GM23338 (cell line): ENCODE measurements around the gene RAD51B. TPM values are rescaled to one million over a fixed set of nuclear protein-coding genes. Genes with fewer than 3 reads are reported as not detected.

Source experiments
- ATAC-seq: fragments of 200-7000 bp; cut with Tn5 transposase; 3 replicates; pipeline ENCODE4 v1.9.1; 2020
- DNase-seq: peaks from one replicate; pipeline ENCODE4 v3.0.0-alpha.2; 2015; ENCODE audit warnings: low spot score
- H2AFZ ChIP-seq: fragments of 200-600 bp; sonication (generic); 2 replicates; pipeline ENCODE4 v1.8.0; 2016; ENCODE audit warnings: antibody characterized with exemption, mild to moderate bottlenecking, moderate library complexity
- H3F3A ChIP-seq: fragments of 200-600 bp; sonication (generic); replicated peaks from 2 replicates; pipeline ENCODE4 v1.8.0; 2017; ENCODE audit warnings: antibody characterized with exemption, mixed run types, low read depth
- H3K27ac ChIP-seq: fragments of 200-600 bp; sonication (generic); 2 replicates; pipeline ENCODE4 v1.6.1; 2016; ENCODE audit warnings: low read depth
- H3K27me3 ChIP-seq: fragments of 200-600 bp; sonication (generic); 2 replicates; pipeline ENCODE4 v1.8.0; 2016; ENCODE audit warnings: mild to moderate bottlenecking, mixed run types, moderate library complexity; ENCODE audit not compliant: insufficient read depth
- H3K36me3 ChIP-seq: fragments of 200-600 bp; sonication (generic); 2 replicates; pipeline ENCODE4 v1.8.0; 2016; ENCODE audit warnings: mild to moderate bottlenecking; ENCODE audit not compliant: insufficient read depth
- H3K4me1 ChIP-seq: fragments of 200-600 bp; sonication (generic); 2 replicates; pipeline ENCODE4 v1.8.0; 2016; ENCODE audit warnings: mild to moderate bottlenecking, moderate library complexity; ENCODE audit not compliant: insufficient read depth
- H3K4me2 ChIP-seq: fragments of 200-600 bp; sonication (generic); 2 replicates; pipeline ENCODE4 v1.7.1; 2017; ENCODE audit warnings: mixed run types
- H3K4me3 ChIP-seq: fragments of 200-600 bp; sonication (generic); 2 replicates; pipeline ENCODE4 v1.6.1; 2016; ENCODE audit warnings: mixed run types
- H3K79me2 ChIP-seq: fragments of 200-600 bp; sonication (generic); replicated peaks from 2 replicates; pipeline ENCODE4 v1.8.0; 2017; ENCODE audit warnings: mild to moderate bottlenecking; ENCODE audit not compliant: insufficient read depth
- H3K9me2 ChIP-seq: fragments of 200-600 bp; sonication (generic); 2 replicates; pipeline ENCODE4 v1.8.0; 2017; ENCODE audit not compliant: insufficient read depth
- H4K20me1 ChIP-seq: fragments of 200-600 bp; sonication (generic); replicated peaks from 2 replicates; pipeline ENCODE4 v1.8.0; 2017; ENCODE audit warnings: mild to moderate bottlenecking; ENCODE audit not compliant: insufficient read depth
- H3K27ac Mint-ChIP-seq: 2 replicates; pipeline ENCODE4 v1.8.0; 2020; ENCODE audit warnings: inconsistent platforms, mild to moderate bottlenecking, moderate library complexity, mixed read lengths
- H3K27me3 Mint-ChIP-seq: 3 replicates; pipeline ENCODE4 v1.8.0; 2022; ENCODE audit warnings: low read depth, mild to moderate bottlenecking, moderate library complexity, mixed read lengths, inconsistent platforms; ENCODE audit not compliant: insufficient read depth, poor library complexity
- H3K36me3 Mint-ChIP-seq: 3 replicates; pipeline ENCODE4 v1.8.0; 2021; ENCODE audit warnings: low read depth, mild to moderate bottlenecking, inconsistent platforms, moderate library complexity, mixed read lengths
- H3K4me1 Mint-ChIP-seq: 3 replicates; pipeline ENCODE4 v1.8.0; 2020; ENCODE audit warnings: mild to moderate bottlenecking, inconsistent platforms, mixed read lengths
- H3K4me3 Mint-ChIP-seq: 3 replicates; pipeline ENCODE4 v1.8.0; 2021; ENCODE audit warnings: moderate library complexity, mild to moderate bottlenecking, inconsistent platforms, mixed read lengths
- H3K9me3 Mint-ChIP-seq: 3 replicates; pipeline ENCODE4 v1.8.0; 2020; ENCODE audit warnings: moderate library complexity, mild to moderate bottlenecking, inconsistent platforms, mixed read lengths
- CREB1 ChIP-seq: fragments of 250-450 bp; sonication (Bioruptor Pico); IDR thresholded peaks from 2 replicates; pipeline ENCODE4 v1.5.0; 2020; ENCODE audit warnings: low read depth, mild to moderate bottlenecking, moderate library complexity
- EZH2 ChIP-seq: fragments of 200-600 bp; sonication (generic); IDR thresholded peaks from one replicate; pipeline ENCODE4 v1.8.0; 2017; ENCODE audit warnings: antibody characterized with exemption, mild to moderate bottlenecking, low read depth; ENCODE audit not compliant: unreplicated experiment
- EZH2phosphoT487 ChIP-seq: fragments of 200-600 bp; sonication (generic); IDR thresholded peaks from one replicate; pipeline ENCODE4 v1.8.1; 2018; ENCODE audit warnings: antibody characterized with exemption; ENCODE audit not compliant: unreplicated experiment
- JUNB ChIP-seq: IDR thresholded peaks from one replicate; pipeline ENCODE4 v1.6.1; 2016; ENCODE audit warnings: antibody characterized with exemption; ENCODE audit not compliant: unreplicated experiment
- NANOG ChIP-seq: IDR thresholded peaks from 2 replicates; pipeline ENCODE4 v1.6.1; 2016; ENCODE audit warnings: antibody characterized with exemption, borderline replicate concordance
- POLR2AphosphoS5 ChIP-seq: IDR thresholded peaks from 2 replicates; pipeline ENCODE4 v1.6.1; 2016; ENCODE audit warnings: antibody characterized with exemption, low read depth
- STAT1 ChIP-seq: IDR thresholded peaks from one replicate; pipeline ENCODE4 v1.6.1; 2016; ENCODE audit warnings: antibody characterized with exemption; ENCODE audit not compliant: unreplicated experiment
- ZNF114 ChIP-seq: fragments of 250-450 bp; sonication (Bioruptor Pico); IDR thresholded peaks from 2 replicates; pipeline ENCODE4 v1.5.0; 2020; ENCODE audit warnings: mild to moderate bottlenecking, moderate library complexity
- ZNF331 ChIP-seq: fragments of 250-450 bp; sonication (Bioruptor Pico); IDR thresholded peaks from 2 replicates; pipeline ENCODE4 v1.5.0; 2020; ENCODE audit warnings: low read depth, mild to moderate bottlenecking, moderate library complexity
- polyA plus RNA-seq: library from polyadenylated mRNA; unstranded; fragments of >200 nt; fragmentation: Nextera tagmentation; extraction: Ambion mirVana; gene quantifications from 2 replicates; pipeline ENCODE4 v1.2.1, GENCODE V29; 2016
- total RNA-seq: library from RNA; depleted of rRNA; stranded (reverse); fragments of >200 nt; shearing (Covaris generic); gene quantifications from 2 replicates; pipeline ENCODE4 v1.2.3, GENCODE V29; 2014
- TF ChIP-seq, protein P1 (sequence below): fragments of 250-450 bp; sonication (Bioruptor Pico); IDR thresholded peaks from 2 replicates; pipeline ENCODE4 v1.5.0; 2020; ENCODE audit warnings: mild to moderate bottlenecking, moderate library complexity
- TF ChIP-seq, protein P2 (sequence below), 2 experiments: fragments of 200-600 bp in 1 of 2; sonication (generic) in 1 of 2; conservative IDR thresholded peaks; 2 replicates each; pipeline versions ENCODE4 v1.5.1 to v1.6.1; 2016 to 2017; ENCODE audit warnings: antibody characterized with exemption in 2 of 2, low read depth in 2 of 2, mild to moderate bottlenecking in 2 of 2, moderate library complexity in 1 of 2
- TF ChIP-seq, protein P3 (sequence below): IDR thresholded peaks from 2 replicates; pipeline ENCODE4 v1.6.1; 2016; ENCODE audit warnings: antibody characterized with exemption
- TF ChIP-seq, protein P4 (sequence below): IDR thresholded peaks from one replicate; pipeline ENCODE4 v1.6.1; 2018; ENCODE audit warnings: antibody characterized with exemption; ENCODE audit not compliant: unreplicated experiment

The RAD51B gene
- total and polyA plus RNA-seq, 2 experiments from 2014 or later = 15.7 to 29.1 TPM

DNA sequence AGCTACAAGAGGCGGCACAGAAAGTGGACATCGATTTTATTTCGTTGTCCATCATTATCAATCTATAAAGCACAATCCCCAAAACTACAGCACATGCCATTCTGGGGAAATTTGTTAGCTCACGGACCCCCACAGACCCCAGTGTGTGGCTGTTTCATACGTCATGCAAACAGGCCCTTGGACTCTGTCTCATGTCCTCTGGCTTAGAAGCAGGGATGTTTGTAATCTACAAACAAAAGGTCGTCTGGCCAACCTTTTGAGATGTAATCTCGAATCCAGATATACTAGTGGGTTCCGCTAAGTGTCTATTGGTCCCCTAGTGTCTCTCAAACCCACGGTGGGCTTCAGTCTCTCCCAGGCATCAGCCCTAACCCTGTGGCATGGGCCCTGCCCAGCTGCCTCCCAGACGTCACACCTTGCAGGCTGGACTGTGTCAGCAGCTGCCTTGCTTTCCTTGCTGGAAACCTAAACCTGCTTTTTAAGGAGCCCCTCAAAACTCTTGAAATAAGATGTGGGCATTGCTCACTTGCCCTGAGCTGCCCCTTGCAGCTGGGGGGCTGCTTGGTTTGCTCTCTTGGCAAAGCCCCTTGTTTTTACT lies 752.4 kb downstream of the RAD51B start:
- H4K20me1 ChIP-seq = no peaks in the 10 kb centered on the region
- H3K36me3 ChIP-seq = no peaks in the 10 kb centered on the region
- no peak overlapping the region for H3K27ac Mint-ChIP-seq
- H2AFZ ChIP-seq = no peak overlapping the region
- H3K4me3 ChIP-seq = no peak overlapping the region
- H3K9me3 Mint-ChIP-seq = peaks cover 12% of the 10 kb centered on the region
- H3K36me3 Mint-ChIP-seq = peaks cover 7% of the 10 kb centered on the region; the same call in 1 of the 3 replicates
- no peaks in the 10 kb centered on the region for H3K27me3 ChIP-seq
- ATAC-seq = no peak
- H3K9me2 ChIP-seq = peaks cover 3% of the 10 kb centered on the region
- H3K4me3 Mint-ChIP-seq = no peak overlapping the region
- TF ChIP-seq, protein P1, sequence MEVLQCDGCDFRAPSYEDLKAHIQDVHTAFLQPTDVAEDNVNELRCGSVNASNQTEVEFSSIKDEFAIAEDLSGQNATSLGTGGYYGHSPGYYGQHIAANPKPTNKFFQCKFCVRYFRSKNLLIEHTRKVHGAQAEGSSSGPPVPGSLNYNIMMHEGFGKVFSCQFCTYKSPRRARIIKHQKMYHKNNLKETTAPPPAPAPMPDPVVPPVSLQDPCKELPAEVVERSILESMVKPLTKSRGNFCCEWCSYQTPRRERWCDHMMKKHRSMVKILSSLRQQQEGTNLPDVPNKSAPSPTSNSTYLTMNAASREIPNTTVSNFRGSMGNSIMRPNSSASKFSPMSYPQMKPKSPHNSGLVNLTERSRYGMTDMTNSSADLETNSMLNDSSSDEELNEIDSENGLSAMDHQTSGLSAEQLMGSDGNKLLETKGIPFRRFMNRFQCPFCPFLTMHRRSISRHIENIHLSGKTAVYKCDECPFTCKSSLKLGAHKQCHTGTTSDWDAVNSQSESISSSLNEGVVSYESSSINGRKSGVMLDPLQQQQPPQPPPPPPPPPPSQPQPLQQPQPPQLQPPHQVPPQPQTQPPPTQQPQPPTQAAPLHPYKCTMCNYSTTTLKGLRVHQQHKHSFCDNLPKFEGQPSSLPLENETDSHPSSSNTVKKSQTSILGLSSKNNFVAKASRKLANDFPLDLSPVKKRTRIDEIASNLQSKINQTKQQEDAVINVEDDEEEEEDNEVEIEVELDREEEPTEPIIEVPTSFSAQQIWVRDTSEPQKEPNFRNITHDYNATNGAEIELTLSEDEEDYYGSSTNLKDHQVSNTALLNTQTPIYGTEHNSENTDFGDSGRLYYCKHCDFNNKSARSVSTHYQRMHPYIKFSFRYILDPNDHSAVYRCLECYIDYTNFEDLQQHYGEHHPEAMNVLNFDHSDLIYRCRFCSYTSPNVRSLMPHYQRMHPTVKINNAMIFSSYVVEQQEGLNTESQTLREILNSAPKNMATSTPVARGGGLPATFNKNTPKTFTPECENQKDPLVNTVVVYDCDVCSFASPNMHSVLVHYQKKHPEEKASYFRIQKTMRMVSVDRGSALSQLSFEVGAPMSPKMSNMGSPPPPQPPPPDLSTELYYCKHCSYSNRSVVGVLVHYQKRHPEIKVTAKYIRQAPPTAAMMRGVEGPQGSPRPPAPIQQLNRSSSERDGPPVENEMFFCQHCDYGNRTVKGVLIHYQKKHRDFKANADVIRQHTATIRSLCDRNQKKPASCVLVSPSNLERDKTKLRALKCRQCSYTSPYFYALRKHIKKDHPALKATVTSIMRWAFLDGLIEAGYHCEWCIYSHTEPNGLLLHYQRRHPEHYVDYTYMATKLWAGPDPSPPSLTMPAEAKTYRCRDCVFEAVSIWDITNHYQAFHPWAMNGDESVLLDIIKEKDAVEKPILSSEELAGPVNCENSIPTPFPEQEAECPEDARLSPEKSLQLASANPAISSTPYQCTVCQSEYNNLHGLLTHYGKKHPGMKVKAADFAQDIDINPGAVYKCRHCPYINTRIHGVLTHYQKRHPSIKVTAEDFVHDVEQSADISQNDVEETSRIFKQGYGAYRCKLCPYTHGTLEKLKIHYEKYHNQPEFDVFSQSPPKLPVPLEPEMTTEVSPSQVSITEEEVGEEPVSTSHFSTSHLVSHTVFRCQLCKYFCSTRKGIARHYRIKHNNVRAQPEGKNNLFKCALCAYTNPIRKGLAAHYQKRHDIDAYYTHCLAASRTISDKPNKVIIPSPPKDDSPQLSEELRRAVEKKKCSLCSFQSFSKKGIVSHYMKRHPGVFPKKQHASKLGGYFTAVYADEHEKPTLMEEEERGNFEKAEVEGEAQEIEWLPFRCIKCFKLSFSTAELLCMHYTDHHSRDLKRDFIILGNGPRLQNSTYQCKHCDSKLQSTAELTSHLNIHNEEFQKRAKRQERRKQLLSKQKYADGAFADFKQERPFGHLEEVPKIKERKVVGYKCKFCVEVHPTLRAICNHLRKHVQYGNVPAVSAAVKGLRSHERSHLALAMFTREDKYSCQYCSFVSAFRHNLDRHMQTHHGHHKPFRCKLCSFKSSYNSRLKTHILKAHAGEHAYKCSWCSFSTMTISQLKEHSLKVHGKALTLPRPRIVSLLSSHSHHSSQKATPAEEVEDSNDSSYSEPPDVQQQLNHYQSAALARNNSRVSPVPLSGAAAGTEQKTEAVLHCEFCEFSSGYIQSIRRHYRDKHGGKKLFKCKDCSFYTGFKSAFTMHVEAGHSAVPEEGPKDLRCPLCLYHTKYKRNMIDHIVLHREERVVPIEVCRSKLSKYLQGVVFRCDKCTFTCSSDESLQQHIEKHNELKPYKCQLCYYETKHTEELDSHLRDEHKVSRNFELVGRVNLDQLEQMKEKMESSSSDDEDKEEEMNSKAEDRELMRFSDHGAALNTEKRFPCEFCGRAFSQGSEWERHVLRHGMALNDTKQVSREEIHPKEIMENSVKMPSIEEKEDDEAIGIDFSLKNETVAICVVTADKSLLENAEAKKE (CRISPR knock-in tag) = no peak
- TF ChIP-seq ZNF114 (CRISPR knock-in tag) (no peak), NANOG (no peak), ZNF331 (no peak), STAT1 (no peak), EZH2 (no peak), EZH2phosphoT487 (no peak), POLR2AphosphoS5 (no peak), CREB1 (no peak), JUNB (no peak)
- TF ChIP-seq, protein P2, sequence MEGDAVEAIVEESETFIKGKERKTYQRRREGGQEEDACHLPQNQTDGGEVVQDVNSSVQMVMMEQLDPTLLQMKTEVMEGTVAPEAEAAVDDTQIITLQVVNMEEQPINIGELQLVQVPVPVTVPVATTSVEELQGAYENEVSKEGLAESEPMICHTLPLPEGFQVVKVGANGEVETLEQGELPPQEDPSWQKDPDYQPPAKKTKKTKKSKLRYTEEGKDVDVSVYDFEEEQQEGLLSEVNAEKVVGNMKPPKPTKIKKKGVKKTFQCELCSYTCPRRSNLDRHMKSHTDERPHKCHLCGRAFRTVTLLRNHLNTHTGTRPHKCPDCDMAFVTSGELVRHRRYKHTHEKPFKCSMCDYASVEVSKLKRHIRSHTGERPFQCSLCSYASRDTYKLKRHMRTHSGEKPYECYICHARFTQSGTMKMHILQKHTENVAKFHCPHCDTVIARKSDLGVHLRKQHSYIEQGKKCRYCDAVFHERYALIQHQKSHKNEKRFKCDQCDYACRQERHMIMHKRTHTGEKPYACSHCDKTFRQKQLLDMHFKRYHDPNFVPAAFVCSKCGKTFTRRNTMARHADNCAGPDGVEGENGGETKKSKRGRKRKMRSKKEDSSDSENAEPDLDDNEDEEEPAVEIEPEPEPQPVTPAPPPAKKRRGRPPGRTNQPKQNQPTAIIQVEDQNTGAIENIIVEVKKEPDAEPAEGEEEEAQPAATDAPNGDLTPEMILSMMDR (conservative IDR thresholded peaks at IDR 0.05; ENCODE audit: low read depth in 2 of 2) = no peak
- TF ChIP-seq, protein P3, sequence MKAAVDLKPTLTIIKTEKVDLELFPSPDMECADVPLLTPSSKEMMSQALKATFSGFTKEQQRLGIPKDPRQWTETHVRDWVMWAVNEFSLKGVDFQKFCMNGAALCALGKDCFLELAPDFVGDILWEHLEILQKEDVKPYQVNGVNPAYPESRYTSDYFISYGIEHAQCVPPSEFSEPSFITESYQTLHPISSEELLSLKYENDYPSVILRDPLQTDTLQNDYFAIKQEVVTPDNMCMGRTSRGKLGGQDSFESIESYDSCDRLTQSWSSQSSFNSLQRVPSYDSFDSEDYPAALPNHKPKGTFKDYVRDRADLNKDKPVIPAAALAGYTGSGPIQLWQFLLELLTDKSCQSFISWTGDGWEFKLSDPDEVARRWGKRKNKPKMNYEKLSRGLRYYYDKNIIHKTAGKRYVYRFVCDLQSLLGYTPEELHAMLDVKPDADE = no peak
- TF ChIP-seq, protein P4, sequence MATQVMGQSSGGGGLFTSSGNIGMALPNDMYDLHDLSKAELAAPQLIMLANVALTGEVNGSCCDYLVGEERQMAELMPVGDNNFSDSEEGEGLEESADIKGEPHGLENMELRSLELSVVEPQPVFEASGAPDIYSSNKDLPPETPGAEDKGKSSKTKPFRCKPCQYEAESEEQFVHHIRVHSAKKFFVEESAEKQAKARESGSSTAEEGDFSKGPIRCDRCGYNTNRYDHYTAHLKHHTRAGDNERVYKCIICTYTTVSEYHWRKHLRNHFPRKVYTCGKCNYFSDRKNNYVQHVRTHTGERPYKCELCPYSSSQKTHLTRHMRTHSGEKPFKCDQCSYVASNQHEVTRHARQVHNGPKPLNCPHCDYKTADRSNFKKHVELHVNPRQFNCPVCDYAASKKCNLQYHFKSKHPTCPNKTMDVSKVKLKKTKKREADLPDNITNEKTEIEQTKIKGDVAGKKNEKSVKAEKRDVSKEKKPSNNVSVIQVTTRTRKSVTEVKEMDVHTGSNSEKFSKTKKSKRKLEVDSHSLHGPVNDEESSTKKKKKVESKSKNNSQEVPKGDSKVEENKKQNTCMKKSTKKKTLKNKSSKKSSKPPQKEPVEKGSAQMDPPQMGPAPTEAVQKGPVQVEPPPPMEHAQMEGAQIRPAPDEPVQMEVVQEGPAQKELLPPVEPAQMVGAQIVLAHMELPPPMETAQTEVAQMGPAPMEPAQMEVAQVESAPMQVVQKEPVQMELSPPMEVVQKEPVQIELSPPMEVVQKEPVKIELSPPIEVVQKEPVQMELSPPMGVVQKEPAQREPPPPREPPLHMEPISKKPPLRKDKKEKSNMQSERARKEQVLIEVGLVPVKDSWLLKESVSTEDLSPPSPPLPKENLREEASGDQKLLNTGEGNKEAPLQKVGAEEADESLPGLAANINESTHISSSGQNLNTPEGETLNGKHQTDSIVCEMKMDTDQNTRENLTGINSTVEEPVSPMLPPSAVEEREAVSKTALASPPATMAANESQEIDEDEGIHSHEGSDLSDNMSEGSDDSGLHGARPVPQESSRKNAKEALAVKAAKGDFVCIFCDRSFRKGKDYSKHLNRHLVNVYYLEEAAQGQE = no peak
- peaks cover 8% of the 10 kb centered on the region for H3K27me3 Mint-ChIP-seq
- H3K4me1 Mint-ChIP-seq = peaks cover 6% of the 10 kb centered on the region; the same call in 2 of the 3 replicates
- H3K4me2 ChIP-seq = no peak overlapping the region
- no peaks in the 10 kb centered on the region for H3K79me2 ChIP-seq
- no peaks in the 10 kb centered on the region for H3F3A ChIP-seq
- DNase-seq = no peak
- no peak overlapping the region for H3K27ac ChIP-seq
- H3K4me1 ChIP-seq = no peaks in the 10 kb centered on the region
